Renal cortex interstitium (tissue), 11 donors: ENCODE results near the gene ACP2. TPM values are rescaled to one million over a fixed set of nuclear protein-coding genes. Genes with fewer than 3 reads are reported as not detected.
A peak's percentile ranks its signal among the peaks of the same experiment; 100 is the strongest.

Experiments used
- DNase-seq, 11 donors: peaks; one replicate each; pipeline ENCODE4 v3.0.0-alpha.2; 2013; ENCODE audit warnings: low read depth in 9 of 11, low spot score in 4 of 11; ENCODE audit errors: extremely low read depth in 1 of 11
- polyA plus RNA-seq, 3 donors: library from polyadenylated mRNA; unstranded; fragments of 120-200 nt; gene quantifications; one replicate each; pipeline ENCODE4 v1.2.1, GENCODE V29; 2013; ENCODE audit not compliant: insufficient read length in 3 of 3

The ACP2 gene
- polyA plus RNA-seq, 3 donors = 52.4 to 57.8 (median 55.4) TPM

- no peak for DNase-seq
Measured at GRCh38 chr11:47253660-47254059, 5.0 kb upstream of the ACP2 start.

- no peak for DNase-seq
Measured at GRCh38 chr11:47251751-47252150, 3.1 kb upstream of the ACP2 start.

- DNase-seq = no peak
Measured at GRCh38 chr11:47249378-47249715, 733 bp upstream of the ACP2 start.

GRCh38 chr11:47248304-47248663 is 330 bp downstream of the ACP2 start:
- DNase-seq = peak in 1 of 11 donors; percentile 54

GRCh38 chr11:47247502-47247901 is 1.1 kb downstream of the ACP2 start:
- no peak for DNase-seq

GRCh38 chr11:47245611-47246357 is 2.8 kb downstream of the ACP2 start:
- no peak for DNase-seq

GRCh38 chr11:47244448-47245350 is 3.9 kb downstream of the ACP2 start:
- DNase-seq = no peak

GRCh38 chr11:47243454-47243853 is 5.2 kb downstream of the ACP2 start:
- no peak for DNase-seq

GRCh38 chr11:47242596-47243192 is 5.9 kb downstream of the ACP2 start:
- no peak for DNase-seq

- no peak for DNase-seq
Measured at GRCh38 chr11:47241841-47242301, 6.7 kb downstream of the ACP2 start.

- DNase-seq = no peak
Measured at GRCh38 chr11:47239852-47240251, 8.8 kb downstream of the ACP2 start.

GRCh38 chr11:47236482-47236881 is 12.1 kb downstream of the ACP2 start:
- no peak for DNase-seq

- no peak for DNase-seq
Measured at GRCh38 chr11:47235163-47235562, 13.5 kb downstream of the ACP2 start.

- no peak for DNase-seq
Measured at GRCh38 chr11:47234669-47235100, 13.9 kb downstream of the ACP2 start.

GRCh38 chr11:47233989-47234668 is 14.5 kb downstream of the ACP2 start:
- DNase-seq = no peak

- DNase-seq = no peak
Measured at GRCh38 chr11:47233051-47233450, 15.6 kb downstream of the ACP2 start.

- no peak for DNase-seq
Measured at GRCh38 chr11:47229161-47229560, 19.5 kb downstream of the ACP2 start.

GRCh38 chr11:47225552-47226400 is 22.8 kb downstream of the ACP2 start:
- no peak for DNase-seq

GRCh38 chr11:47222696-47223095 is 25.9 kb downstream of the ACP2 start:
- no peak for DNase-seq
